ENCODE measurements around the gene PCMTD2. TPM values are rescaled to one million over a fixed set of nuclear protein-coding genes. Genes with fewer than 3 reads are reported as not detected.

Gene PCMTD2
- total RNA-seq, 2 donors from 2014 or later, result 83.3 to 180 TPM

DNA sequence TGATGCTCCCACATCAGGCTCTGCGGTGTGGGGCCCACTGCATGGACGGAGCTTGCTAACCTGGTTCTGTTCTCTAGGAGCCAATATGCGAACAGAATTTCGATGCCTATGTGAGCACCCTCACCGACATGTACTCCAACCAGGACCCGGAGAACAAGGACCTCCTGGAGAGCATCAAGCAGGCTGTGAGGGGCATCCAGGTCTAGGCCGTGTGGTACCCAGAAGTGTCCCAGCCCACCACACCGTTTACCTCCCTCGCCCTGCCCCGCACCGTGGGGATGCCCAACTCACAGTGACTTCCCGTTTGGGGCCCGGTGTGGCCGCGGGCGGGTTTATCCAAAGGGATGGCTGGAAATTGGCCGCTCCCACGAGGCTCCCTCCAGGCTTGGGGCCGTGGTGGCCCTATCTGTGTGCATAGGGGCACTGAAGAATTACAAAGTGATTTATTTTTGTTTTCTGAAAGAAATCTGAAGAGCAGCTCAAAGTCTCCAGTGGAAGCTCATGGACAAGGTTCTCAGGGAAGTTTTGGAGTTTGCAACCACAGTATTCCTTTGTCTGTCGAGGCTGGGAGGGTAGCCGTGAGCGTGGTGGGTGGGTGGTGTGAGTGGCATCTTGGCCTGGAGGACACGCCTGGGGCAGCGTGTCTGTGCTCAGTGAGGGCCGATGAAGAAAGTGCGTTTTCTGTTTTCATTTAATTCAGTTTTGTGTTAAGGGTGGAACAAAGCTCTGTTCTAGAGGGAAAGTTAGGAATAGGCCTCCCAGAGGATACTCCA, 15.1 kb upstream of the PCMTD2 start:
- Histone ChIP-seq H3K27ac (no peak overlapping the region), H3K4me3 (no peak overlapping the region), H3K36me3 (no peaks in the 10 kb centered on the region), H3K27me3 (no peaks in the 10 kb centered on the region), H3K4me1 (peaks cover 0 to 5% of the 10 kb centered on the region in 2 donors), H3K9me3 (no peaks in the 10 kb centered on the region)
- DNase-seq (ENCODE audit: low spot score), result no peak
- TF ChIP-seq, protein P1, sequence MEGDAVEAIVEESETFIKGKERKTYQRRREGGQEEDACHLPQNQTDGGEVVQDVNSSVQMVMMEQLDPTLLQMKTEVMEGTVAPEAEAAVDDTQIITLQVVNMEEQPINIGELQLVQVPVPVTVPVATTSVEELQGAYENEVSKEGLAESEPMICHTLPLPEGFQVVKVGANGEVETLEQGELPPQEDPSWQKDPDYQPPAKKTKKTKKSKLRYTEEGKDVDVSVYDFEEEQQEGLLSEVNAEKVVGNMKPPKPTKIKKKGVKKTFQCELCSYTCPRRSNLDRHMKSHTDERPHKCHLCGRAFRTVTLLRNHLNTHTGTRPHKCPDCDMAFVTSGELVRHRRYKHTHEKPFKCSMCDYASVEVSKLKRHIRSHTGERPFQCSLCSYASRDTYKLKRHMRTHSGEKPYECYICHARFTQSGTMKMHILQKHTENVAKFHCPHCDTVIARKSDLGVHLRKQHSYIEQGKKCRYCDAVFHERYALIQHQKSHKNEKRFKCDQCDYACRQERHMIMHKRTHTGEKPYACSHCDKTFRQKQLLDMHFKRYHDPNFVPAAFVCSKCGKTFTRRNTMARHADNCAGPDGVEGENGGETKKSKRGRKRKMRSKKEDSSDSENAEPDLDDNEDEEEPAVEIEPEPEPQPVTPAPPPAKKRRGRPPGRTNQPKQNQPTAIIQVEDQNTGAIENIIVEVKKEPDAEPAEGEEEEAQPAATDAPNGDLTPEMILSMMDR (IDR thresholded peaks at IDR 0.05), result no peak

DNA sequence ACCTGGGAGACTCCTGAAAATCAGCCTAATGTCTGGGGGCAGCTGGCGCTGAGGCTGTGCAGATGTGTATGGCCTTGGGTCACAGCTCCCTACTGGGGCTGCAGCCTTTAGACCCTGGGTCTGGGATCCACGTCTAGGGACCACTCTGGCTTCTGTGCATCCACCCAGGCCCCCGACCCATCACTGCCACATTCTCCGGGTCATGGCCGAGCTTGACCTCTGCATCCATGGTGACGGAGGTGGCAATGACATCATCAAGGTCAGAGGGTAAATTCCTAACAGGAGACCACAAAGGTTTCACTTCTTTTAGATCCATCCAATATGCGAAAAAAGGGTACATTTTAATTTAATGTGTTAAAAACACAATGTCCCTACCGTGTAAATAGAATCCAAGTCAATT, 14.5 kb upstream of the PCMTD2 start:
- Histone ChIP-seq H3K36me3 (no peaks in the 10 kb centered on the region), H3K4me1 (peaks cover 0 to 5% of the 10 kb centered on the region in 2 donors), H3K4me3 (no peak overlapping the region), H3K27ac (no peak overlapping the region), H3K9me3 (no peaks in the 10 kb centered on the region), H3K27me3 (no peaks in the 10 kb centered on the region)
- TF ChIP-seq, protein P1 (IDR thresholded peaks at IDR 0.05), result no peak
- DNase-seq (ENCODE audit: low spot score), result no peak

DNA sequence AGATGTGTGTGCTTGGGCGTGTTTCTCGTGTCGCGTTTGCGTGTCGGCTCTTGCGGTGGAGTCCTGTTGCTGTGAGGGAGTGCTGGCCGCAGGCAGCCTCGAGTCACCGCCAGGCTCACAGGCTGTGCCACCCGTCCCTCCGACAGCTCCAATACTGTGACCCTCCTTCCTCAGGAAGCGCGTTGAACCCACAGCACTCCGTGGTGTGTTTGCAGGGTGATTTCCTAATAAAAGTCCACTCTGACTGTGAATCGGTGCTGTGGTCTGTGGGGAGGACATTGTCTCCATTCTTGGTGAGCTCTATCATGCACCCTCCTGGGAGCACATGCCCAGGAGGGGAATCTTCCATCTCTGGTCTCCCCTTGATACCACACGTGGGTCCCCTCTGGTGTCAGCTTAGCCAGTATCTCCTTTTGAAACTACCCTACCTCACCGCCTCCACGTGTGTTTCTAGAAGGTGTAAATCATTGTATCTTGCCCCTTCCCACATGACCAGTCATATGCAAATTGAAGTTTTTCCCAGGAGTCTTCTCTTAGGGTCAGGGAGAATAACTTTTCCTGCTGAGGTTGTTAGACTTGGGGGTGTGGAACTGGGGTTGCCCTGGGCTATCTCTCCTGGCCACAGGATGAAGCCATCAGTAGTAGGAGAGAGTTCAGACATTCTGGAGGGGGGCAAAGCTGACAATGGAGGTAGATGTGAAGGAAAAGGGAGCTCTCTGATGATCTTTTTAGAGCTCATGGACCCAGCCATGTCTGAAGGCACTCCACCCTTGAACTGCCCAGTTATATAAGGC, 13.3 kb upstream of the PCMTD2 start:
- H3K4me3 ChIP-seq, result no peak overlapping the region
- no peaks in the 10 kb centered on the region for H3K36me3 ChIP-seq
- H3K27ac ChIP-seq, result no peak overlapping the region
- H3K4me1 ChIP-seq, result peaks cover 0 to 5% of the 10 kb centered on the region in 2 donors
- H3K27me3 ChIP-seq, result no peaks in the 10 kb centered on the region
- TF ChIP-seq, protein P1 (IDR thresholded peaks at IDR 0.05), result no peak
- no peaks in the 10 kb centered on the region for H3K9me3 ChIP-seq
- no peak for DNase-seq (ENCODE audit: low spot score)

DNA sequence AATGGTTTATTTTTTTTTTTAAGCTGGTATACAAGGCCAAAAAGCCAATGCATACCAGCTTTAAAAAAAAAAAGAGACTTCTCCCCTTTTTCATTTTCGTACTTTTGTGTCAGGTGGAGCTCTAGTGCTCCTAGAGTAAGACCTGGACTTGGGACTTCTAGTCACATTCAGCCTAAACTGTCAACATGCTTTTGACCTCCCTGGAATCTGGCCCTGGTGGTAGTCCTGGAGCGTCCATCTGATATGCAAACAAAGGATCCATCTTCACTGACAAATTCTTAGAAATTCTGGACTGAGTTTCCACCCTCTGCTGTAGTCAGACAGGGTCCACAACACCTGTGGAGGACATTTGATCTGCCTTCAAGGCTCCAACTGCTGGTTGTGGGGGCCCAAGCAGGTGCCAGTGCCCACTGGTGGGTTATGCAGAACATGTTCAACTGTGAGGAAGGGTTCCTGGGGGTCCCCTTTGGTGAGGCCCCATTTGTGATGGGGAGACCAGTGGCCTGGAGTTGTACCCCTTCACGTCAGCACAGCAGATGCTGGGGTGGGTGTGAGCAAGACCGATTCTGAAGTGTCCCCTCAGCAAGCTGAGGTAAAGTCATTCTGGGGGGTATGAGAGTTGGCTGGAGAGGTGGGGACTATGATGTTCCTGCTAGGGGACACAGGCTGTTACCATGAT, 12.6 kb upstream of the PCMTD2 start:
- DNase-seq (ENCODE audit: low spot score), result no peak
- Histone ChIP-seq H3K9me3 (no peaks in the 10 kb centered on the region), H3K36me3 (no peaks in the 10 kb centered on the region), H3K4me3 (no peak overlapping the region), H3K27ac (no peak overlapping the region), H3K27me3 (no peaks in the 10 kb centered on the region), H3K4me1 (peaks cover 0 to 5% of the 10 kb centered on the region in 2 donors)
- TF ChIP-seq, protein P1 (IDR thresholded peaks at IDR 0.05), result no peak

DNA sequence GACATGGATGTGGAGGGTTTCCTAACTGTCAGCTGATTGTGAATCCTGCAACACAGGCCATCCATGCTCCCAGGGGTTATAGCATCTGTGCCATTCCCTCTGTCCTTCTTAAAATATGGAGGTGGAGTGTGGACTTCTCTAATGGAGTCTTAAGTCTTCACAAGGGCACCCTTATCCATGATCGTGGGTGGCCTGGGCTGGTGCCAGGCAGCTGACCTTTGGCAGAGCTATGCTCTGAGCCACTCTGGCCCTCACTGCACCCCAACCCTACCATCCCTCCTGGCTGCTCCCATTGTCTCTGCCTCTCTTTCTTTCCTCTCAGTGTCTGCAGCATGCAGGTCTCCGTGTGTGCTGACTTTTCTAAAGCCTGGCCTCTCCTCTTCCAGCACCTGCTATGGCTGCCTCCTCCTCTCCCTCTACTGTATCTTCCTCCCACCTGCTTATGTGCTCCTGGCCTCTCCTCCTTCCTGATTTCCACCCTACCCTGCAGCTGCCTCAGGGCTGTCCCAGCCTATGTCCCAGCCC, 11.2 kb upstream of the PCMTD2 start:
- no peak overlapping the region for H3K4me3 ChIP-seq
- DNase-seq (ENCODE audit: low spot score), result no peak
- H3K27me3 ChIP-seq, result no peaks in the 10 kb centered on the region
- H3K27ac ChIP-seq, result no peak overlapping the region
- no peaks in the 10 kb centered on the region for H3K9me3 ChIP-seq
- H3K4me1 ChIP-seq, result no peaks in the 10 kb centered on the region
- no peaks in the 10 kb centered on the region for H3K36me3 ChIP-seq
- TF ChIP-seq, protein P1 (IDR thresholded peaks at IDR 0.05), result no peak

All from right atrium auricular region (tissue), 2 donors.